Measurements from ENCODE around the gene RELA.

RELA gene

DNA sequence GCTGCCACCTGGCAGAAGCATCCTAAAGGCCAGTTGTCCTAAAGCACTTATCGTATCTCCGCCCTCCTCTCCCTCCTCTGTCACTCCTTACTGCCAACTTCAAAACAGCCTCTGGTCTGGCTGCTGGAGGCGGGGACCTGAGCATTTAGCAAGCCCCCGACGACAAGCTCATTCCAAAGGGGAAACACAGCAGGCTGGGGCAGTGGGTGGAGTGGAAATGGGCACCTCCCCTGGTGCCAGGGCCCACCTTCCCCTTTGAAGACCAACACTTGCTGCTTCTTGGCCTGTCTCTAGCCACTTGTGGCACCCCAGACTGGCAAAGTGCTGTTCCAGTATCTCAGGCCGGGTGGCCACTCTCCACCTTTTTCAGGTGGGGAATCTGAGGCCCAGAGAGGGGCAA lies 52.3 kb downstream of the RELA start:
- 61% methylated on average over 5 of the region's 6 CpGs for WGBS
- Histone ChIP-seq H3K79me1 (replicated peaks; ENCODE audit: low read length, poor library complexity, severe bottlenecking) (peaks cover 27% of the 10 kb centered on the region), H3K27me3 (ENCODE audit: control insufficient read depth in 1 of 2, insufficient read depth in 1 of 2, low read length in 2 of 2) (no peaks in the 10 kb centered on the region), H3K9me3 (ENCODE audit: control insufficient read depth, low read length) (no peaks in the 10 kb centered on the region), H3K23ac (ENCODE audit: low read length in 2 of 2) (no peak overlapping the region), H2BK120ac (ENCODE audit: low read depth, low read length) (peak overlapping the region; percentile 8), H3K4me2 (ENCODE audit: low read length, poor library complexity, severe bottlenecking) (peak overlapping the region; percentile 33), H2BK12ac (ENCODE audit: low read length in 2 of 2) (no peak overlapping the region), H3K9ac (ENCODE audit: low read length) (peak overlapping the region; percentile 38), H2AK5ac (ENCODE audit: low read length, severe bottlenecking) (peak overlapping the region; percentile 75), H3K4me3 (ENCODE audit: insufficient read depth in 1 of 2, low read depth in 1 of 2, low read length in 2 of 2) (peak overlapping the region in 1 of 2 experiments; percentile 1), H2BK15ac (ENCODE audit: low read depth, poor library complexity, severe bottlenecking) (peak overlapping the region; percentile 55), H3K4ac (ENCODE audit: low read depth in 1 of 2, low read length in 2 of 2) (peak overlapping the region in 1 of 2 experiments; percentile 16), H4K91ac (ENCODE audit: low read length) (no peak overlapping the region), H3K4me1 (ENCODE audit: control insufficient read depth, insufficient read depth, low read depth, low read length) (peaks cover 56% of the 10 kb centered on the region), H4K8ac (ENCODE audit: low read length) (no peak overlapping the region), H3K14ac (ENCODE audit: low read length in 2 of 2) (no peak overlapping the region), H2AFZ (ENCODE audit: low read depth, low read length) (no peak overlapping the region), H3K36me3 (ENCODE audit: control insufficient read depth in 1 of 2, insufficient read depth in 2 of 2, low read depth in 1 of 2, low read length in 2 of 2) (peaks cover 31 to 65% of the 10 kb centered on the region in 2 experiments), H2BK5ac (ENCODE audit: low read depth, low read length, poor library complexity, severe bottlenecking) (no peak overlapping the region), H3K27ac (ENCODE audit: low read length, poor library complexity, severe bottlenecking) (no peak overlapping the region), H3K18ac (ENCODE audit: low read depth in 1 of 2, low read length in 2 of 2) (no peak overlapping the region)
- no peak for DNase-seq

- H2AK5ac ChIP-seq (ENCODE audit: low read length, severe bottlenecking): no peak overlapping the region
- no peak overlapping the region for H3K27ac ChIP-seq (ENCODE audit: low read length, poor library complexity, severe bottlenecking)
- H2BK120ac ChIP-seq (ENCODE audit: low read depth, low read length): no peak overlapping the region
- H2BK12ac ChIP-seq (ENCODE audit: low read length in 2 of 2): no peak overlapping the region
- H4K8ac ChIP-seq (ENCODE audit: low read length): no peak overlapping the region
- H3K4me1 ChIP-seq (ENCODE audit: control insufficient read depth, insufficient read depth, low read depth, low read length): peaks cover 60% of the 10 kb centered on the region
- H3K27me3 ChIP-seq (ENCODE audit: control insufficient read depth in 1 of 2, insufficient read depth in 1 of 2, low read length in 2 of 2): no peaks in the 10 kb centered on the region
- no peak for DNase-seq
- no peak overlapping the region for H3K14ac ChIP-seq (ENCODE audit: low read length in 2 of 2)
- no peak overlapping the region for H2BK15ac ChIP-seq (ENCODE audit: low read depth, poor library complexity, severe bottlenecking)
- H2BK5ac ChIP-seq (ENCODE audit: low read depth, low read length, poor library complexity, severe bottlenecking): no peak overlapping the region
- WGBS: 97% methylated on average over 5 of the region's 5 CpGs
- no peak overlapping the region for H3K18ac ChIP-seq (ENCODE audit: low read depth in 1 of 2, low read length in 2 of 2)
- no peak overlapping the region for H3K4ac ChIP-seq (ENCODE audit: low read depth in 1 of 2, low read length in 2 of 2)
- no peak overlapping the region for H2AFZ ChIP-seq (ENCODE audit: low read depth, low read length)
- peaks cover 38 to 72% of the 10 kb centered on the region in 2 experiments for H3K36me3 ChIP-seq (ENCODE audit: control insufficient read depth in 1 of 2, insufficient read depth in 2 of 2, low read depth in 1 of 2, low read length in 2 of 2)
- H4K91ac ChIP-seq (ENCODE audit: low read length): no peak overlapping the region
- peaks cover 34% of the 10 kb centered on the region for H3K79me1 ChIP-seq (replicated peaks; ENCODE audit: low read length, poor library complexity, severe bottlenecking)
- no peak overlapping the region for H3K23ac ChIP-seq (ENCODE audit: low read length in 2 of 2)
- H3K4me3 ChIP-seq (ENCODE audit: insufficient read depth in 1 of 2, low read depth in 1 of 2, low read length in 2 of 2): peak overlapping the region in 1 of 2 experiments; percentile 29
- no peaks in the 10 kb centered on the region for H3K9me3 ChIP-seq (ENCODE audit: control insufficient read depth, low read length)
- H3K9ac ChIP-seq (ENCODE audit: low read length): peak overlapping the region; percentile 22
- H3K4me2 ChIP-seq (ENCODE audit: low read length, poor library complexity, severe bottlenecking): no peak overlapping the region
Measured at GRCh38 chr11:65609665-65610064, 53.1 kb downstream of the RELA start.

DNA sequence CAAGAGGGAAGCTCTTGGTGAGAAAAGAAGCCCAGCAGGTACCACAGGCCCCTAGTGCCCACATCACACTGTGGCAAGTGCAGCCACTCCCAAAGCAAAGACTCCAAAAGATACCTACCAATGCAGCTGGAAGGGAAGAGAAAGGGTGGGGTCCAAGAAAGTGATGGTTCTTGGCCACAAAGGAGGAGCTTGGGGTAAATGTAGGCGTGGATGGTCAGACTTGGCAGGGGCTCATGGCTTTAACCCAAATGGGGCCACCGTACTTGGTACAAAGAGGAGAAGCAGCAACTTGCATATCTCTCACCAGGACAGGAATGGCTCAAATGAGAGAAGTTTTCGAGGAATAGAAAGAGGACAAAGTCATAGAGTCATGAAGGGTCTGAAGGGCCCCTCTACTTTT lies 53.5 kb downstream of the RELA start:
- no peak overlapping the region for H3K27ac ChIP-seq (ENCODE audit: low read length, poor library complexity, severe bottlenecking)
- H2BK15ac ChIP-seq (ENCODE audit: low read depth, poor library complexity, severe bottlenecking): no peak overlapping the region
- no peak overlapping the region for H2AFZ ChIP-seq (ENCODE audit: low read depth, low read length)
- H3K18ac ChIP-seq (ENCODE audit: low read depth in 1 of 2, low read length in 2 of 2): no peak overlapping the region
- no peak for DNase-seq
- H2BK12ac ChIP-seq (ENCODE audit: low read length in 2 of 2): no peak overlapping the region
- peak overlapping the region; percentile 22 for H3K9ac ChIP-seq (ENCODE audit: low read length)
- peaks cover 62% of the 10 kb centered on the region for H3K4me1 ChIP-seq (ENCODE audit: control insufficient read depth, insufficient read depth, low read depth, low read length)
- H3K79me1 ChIP-seq (replicated peaks; ENCODE audit: low read length, poor library complexity, severe bottlenecking): peaks cover 34% of the 10 kb centered on the region
- no peaks in the 10 kb centered on the region for H3K27me3 ChIP-seq (ENCODE audit: control insufficient read depth in 1 of 2, insufficient read depth in 1 of 2, low read length in 2 of 2)
- H2BK120ac ChIP-seq (ENCODE audit: low read depth, low read length): no peak overlapping the region
- H3K4ac ChIP-seq (ENCODE audit: low read depth in 1 of 2, low read length in 2 of 2): no peak overlapping the region
- no peak overlapping the region for H3K23ac ChIP-seq (ENCODE audit: low read length in 2 of 2)
- H4K8ac ChIP-seq (ENCODE audit: low read length): no peak overlapping the region
- WGBS: 94% methylated on average over 3 of the region's 3 CpGs
- peaks cover 42 to 77% of the 10 kb centered on the region in 2 experiments for H3K36me3 ChIP-seq (ENCODE audit: control insufficient read depth in 1 of 2, insufficient read depth in 2 of 2, low read depth in 1 of 2, low read length in 2 of 2)
- no peak overlapping the region for H4K91ac ChIP-seq (ENCODE audit: low read length)
- no peak overlapping the region for H2BK5ac ChIP-seq (ENCODE audit: low read depth, low read length, poor library complexity, severe bottlenecking)
- H3K4me3 ChIP-seq (ENCODE audit: insufficient read depth in 1 of 2, low read depth in 1 of 2, low read length in 2 of 2): peak overlapping the region in 1 of 2 experiments; percentile 29
- no peak overlapping the region for H3K14ac ChIP-seq (ENCODE audit: low read length in 2 of 2)
- H3K4me2 ChIP-seq (ENCODE audit: low read length, poor library complexity, severe bottlenecking): no peak overlapping the region
- H2AK5ac ChIP-seq (ENCODE audit: low read length, severe bottlenecking): no peak overlapping the region
- no peaks in the 10 kb centered on the region for H3K9me3 ChIP-seq (ENCODE audit: control insufficient read depth, low read length)

- peak overlapping the region in 1 of 2 experiments; percentile 65 for H3K4me3 ChIP-seq (ENCODE audit: insufficient read depth in 1 of 2, low read depth in 1 of 2, low read length in 2 of 2)
- H3K9ac ChIP-seq (ENCODE audit: low read length): no peak overlapping the region
- H2BK15ac ChIP-seq (ENCODE audit: low read depth, poor library complexity, severe bottlenecking): no peak overlapping the region
- no peak overlapping the region for H3K23ac ChIP-seq (ENCODE audit: low read length in 2 of 2)
- H3K4ac ChIP-seq (ENCODE audit: low read depth in 1 of 2, low read length in 2 of 2): no peak overlapping the region
- H4K91ac ChIP-seq (ENCODE audit: low read length): peak overlapping the region; percentile 18
- H3K9me3 ChIP-seq (ENCODE audit: control insufficient read depth, low read length): no peaks in the 10 kb centered on the region
- DNase-seq: no peak
- 81% methylated on average over 36 of the region's 37 CpGs for WGBS
- no peaks in the 10 kb centered on the region for H3K27me3 ChIP-seq (ENCODE audit: control insufficient read depth in 1 of 2, insufficient read depth in 1 of 2, low read length in 2 of 2)
- H2BK120ac ChIP-seq (ENCODE audit: low read depth, low read length): no peak overlapping the region
- H2AK5ac ChIP-seq (ENCODE audit: low read length, severe bottlenecking): no peak overlapping the region
- peaks cover 37% of the 10 kb centered on the region for H3K79me1 ChIP-seq (replicated peaks; ENCODE audit: low read length, poor library complexity, severe bottlenecking)
- H3K4me2 ChIP-seq (ENCODE audit: low read length, poor library complexity, severe bottlenecking): no peak overlapping the region
- peaks cover 65% of the 10 kb centered on the region for H3K4me1 ChIP-seq (ENCODE audit: control insufficient read depth, insufficient read depth, low read depth, low read length)
- H3K27ac ChIP-seq (ENCODE audit: low read length, poor library complexity, severe bottlenecking): no peak overlapping the region
- H2BK5ac ChIP-seq (ENCODE audit: low read depth, low read length, poor library complexity, severe bottlenecking): no peak overlapping the region
- peaks cover 57 to 82% of the 10 kb centered on the region in 2 experiments for H3K36me3 ChIP-seq (ENCODE audit: control insufficient read depth in 1 of 2, insufficient read depth in 2 of 2, low read depth in 1 of 2, low read length in 2 of 2)
- no peak overlapping the region for H3K18ac ChIP-seq (ENCODE audit: low read depth in 1 of 2, low read length in 2 of 2)
- no peak overlapping the region for H2BK12ac ChIP-seq (ENCODE audit: low read length in 2 of 2)
- no peak overlapping the region for H3K14ac ChIP-seq (ENCODE audit: low read length in 2 of 2)
- H2AFZ ChIP-seq (ENCODE audit: low read depth, low read length): no peak overlapping the region
- peak overlapping the region; percentile 36 for H4K8ac ChIP-seq (ENCODE audit: low read length)
Measured at GRCh38 chr11:65607614-65608426, 54.9 kb downstream of the RELA start.
